ENCODE measurements around the gene CDC42EP5. TPM values are rescaled to one million over a fixed set of nuclear protein-coding genes. Genes with fewer than 3 reads are reported as not detected.

Gene CDC42EP5
- polyA plus RNA-seq, 1 of the 3 experiments (the other 2 are of a cell fraction): 13.5 TPM

DNA sequence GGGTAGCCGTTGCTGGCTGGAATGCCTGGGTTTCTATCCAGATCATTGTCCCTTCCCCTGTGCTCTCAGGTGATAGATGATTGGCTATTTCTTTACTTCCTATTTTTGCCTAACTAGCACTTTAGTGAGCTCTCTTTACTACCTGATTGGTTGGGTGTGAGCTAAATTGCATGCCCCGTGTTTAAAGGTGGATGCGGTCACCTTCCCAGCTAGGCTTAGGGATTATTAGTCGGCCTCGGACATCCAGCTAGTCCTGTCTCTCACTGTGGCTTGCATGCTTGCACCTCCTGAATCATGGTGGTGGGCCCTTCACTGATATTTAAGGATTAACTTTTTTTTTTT, 47.7 kb downstream of the CDC42EP5 start:
- no peak for DNase-seq
- Histone ChIP-seq H3K9me3 (no peaks in the 10 kb centered on the region), H3K36me3 (replicated peaks in 1 of 2; ENCODE audit: control insufficient read depth in 1 of 2, insufficient read depth in 2 of 2, low read length in 1 of 2) (no peaks in the 10 kb centered on the region), H3K4me3 (ENCODE audit: low read depth in 2 of 2, low read length in 1 of 2) (no peak overlapping the region), H3K9me2 (no peaks in the 10 kb centered on the region), H3K79me2 (ENCODE audit: insufficient read depth) (no peaks in the 10 kb centered on the region), H3K4me2 (no peak overlapping the region), H3K27me3 (ENCODE audit: insufficient read depth) (peaks cover 94% of the 10 kb centered on the region), H3K9ac (no peak overlapping the region), H2AFZ (ENCODE audit: low read depth) (no peak overlapping the region), H3K27ac (ENCODE audit: low read depth in 2 of 2, low read length in 1 of 2) (no peak overlapping the region), H4K20me1 (ENCODE audit: insufficient read depth) (no peaks in the 10 kb centered on the region), H3K4me1 (ENCODE audit: control insufficient read depth in 1 of 2, insufficient read depth in 2 of 2, low read depth in 1 of 2, low read length in 1 of 2) (peaks cover 0 to 4% of the 10 kb centered on the region in 2 experiments; a peak in 1 of 4 replicates), H3F3A (replicated peaks; ENCODE audit: insufficient read depth) (no peaks in the 10 kb centered on the region)
- POLR2A ChIA-PET: no interaction called here
- WGBS (ENCODE audit: low lambda C conversion rate): 26% methylated on average over 5 of the region's 5 CpGs
- TF ChIP-seq SMC3 (IDR thresholded peaks at IDR 0.05; ENCODE audit: low read depth, low read length) (no peak), YY1 (IDR thresholded peaks at IDR 0.05; ENCODE audit: low read depth) (no peak), ELF1 (IDR thresholded peaks at IDR 0.05) (no peak), TEAD4 (IDR thresholded peaks at IDR 0.05; ENCODE audit: borderline replicate concordance, insufficient read depth) (no peak), RXRA (IDR thresholded peaks at IDR 0.05; ENCODE audit: borderline replicate concordance, low read depth) (no peak), FOXM1 (IDR thresholded peaks at IDR 0.05; ENCODE audit: low read depth) (no peak), RAD21 (IDR thresholded peaks at IDR 0.05; ENCODE audit: low read length) (no peak), SIN3A (IDR thresholded peaks at IDR 0.05; ENCODE audit: borderline replicate concordance, low read depth, low read length) (no peak), RCOR1 (IDR thresholded peaks at IDR 0.05; ENCODE audit: low read length) (no peak), GATA2 (CRISPR knock-in tag; IDR thresholded peaks at IDR 0.05) (no peak), EP300 (IDR thresholded peaks at IDR 0.05; ENCODE audit: borderline replicate concordance in 1 of 2, low read depth in 1 of 2, low read length in 1 of 2) (no peak)
- TF ChIP-seq, protein P1, sequence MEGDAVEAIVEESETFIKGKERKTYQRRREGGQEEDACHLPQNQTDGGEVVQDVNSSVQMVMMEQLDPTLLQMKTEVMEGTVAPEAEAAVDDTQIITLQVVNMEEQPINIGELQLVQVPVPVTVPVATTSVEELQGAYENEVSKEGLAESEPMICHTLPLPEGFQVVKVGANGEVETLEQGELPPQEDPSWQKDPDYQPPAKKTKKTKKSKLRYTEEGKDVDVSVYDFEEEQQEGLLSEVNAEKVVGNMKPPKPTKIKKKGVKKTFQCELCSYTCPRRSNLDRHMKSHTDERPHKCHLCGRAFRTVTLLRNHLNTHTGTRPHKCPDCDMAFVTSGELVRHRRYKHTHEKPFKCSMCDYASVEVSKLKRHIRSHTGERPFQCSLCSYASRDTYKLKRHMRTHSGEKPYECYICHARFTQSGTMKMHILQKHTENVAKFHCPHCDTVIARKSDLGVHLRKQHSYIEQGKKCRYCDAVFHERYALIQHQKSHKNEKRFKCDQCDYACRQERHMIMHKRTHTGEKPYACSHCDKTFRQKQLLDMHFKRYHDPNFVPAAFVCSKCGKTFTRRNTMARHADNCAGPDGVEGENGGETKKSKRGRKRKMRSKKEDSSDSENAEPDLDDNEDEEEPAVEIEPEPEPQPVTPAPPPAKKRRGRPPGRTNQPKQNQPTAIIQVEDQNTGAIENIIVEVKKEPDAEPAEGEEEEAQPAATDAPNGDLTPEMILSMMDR (IDR thresholded peaks at IDR 0.05): no peak
- TF ChIP-seq, protein P2, sequence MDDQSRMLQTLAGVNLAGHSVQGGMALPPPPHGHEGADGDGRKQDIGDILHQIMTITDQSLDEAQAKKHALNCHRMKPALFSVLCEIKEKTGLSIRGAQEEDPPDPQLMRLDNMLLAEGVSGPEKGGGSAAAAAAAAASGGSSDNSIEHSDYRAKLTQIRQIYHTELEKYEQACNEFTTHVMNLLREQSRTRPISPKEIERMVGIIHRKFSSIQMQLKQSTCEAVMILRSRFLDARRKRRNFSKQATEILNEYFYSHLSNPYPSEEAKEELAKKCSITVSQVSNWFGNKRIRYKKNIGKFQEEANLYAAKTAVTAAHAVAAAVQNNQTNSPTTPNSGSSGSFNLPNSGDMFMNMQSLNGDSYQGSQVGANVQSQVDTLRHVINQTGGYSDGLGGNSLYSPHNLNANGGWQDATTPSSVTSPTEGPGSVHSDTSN (IDR thresholded peaks at IDR 0.05): no peak
- TF ChIP-seq, protein P3, sequence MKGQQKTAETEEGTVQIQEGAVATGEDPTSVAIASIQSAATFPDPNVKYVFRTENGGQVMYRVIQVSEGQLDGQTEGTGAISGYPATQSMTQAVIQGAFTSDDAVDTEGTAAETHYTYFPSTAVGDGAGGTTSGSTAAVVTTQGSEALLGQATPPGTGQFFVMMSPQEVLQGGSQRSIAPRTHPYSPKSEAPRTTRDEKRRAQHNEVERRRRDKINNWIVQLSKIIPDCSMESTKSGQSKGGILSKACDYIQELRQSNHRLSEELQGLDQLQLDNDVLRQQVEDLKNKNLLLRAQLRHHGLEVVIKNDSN (IDR thresholded peaks at IDR 0.05; ENCODE audit: borderline replicate concordance, low read depth): no peak
- CTCF ChIA-PET: interaction anchor here (1.2 to 1.5 kb wide), 2 partner anchors 9 to 35 kb away, joined by 3 to 4 read pairs; no protein-coding TSS in a partner anchor

DNA sequence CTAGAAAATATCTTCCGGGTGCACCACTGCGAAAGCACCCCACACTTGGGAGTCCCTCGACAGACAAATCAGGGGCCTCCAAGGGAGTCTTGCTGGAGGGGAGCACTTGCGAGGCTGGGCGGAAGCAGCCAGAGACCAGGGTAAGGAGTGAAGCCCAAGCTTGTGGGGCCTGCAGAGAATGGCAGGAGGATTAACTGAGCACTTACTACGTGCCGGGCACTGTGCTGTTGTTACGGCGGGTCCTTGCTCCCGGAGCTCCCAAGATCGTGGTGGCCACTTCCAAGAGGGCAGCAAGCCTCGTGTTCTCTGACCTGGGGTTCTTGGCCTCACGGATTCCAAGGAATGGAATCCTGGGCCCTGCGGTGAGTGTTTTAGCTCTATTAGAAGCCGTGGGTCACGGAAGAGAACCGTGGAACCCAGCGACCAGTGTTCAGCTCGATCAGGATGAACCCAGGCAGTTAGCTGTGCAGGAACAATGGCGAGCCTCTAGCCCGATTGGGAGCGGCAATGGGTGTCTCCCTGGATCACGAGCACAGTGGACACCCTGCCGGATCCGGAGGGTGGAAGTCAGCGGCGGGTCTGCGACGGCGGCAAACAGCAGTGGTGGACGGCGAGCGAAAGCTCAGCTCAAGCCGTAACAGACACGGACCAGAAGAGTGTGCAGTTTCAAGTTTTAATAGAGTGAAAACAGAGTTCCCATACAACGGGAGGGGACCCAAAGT, 48.3 kb downstream of the CDC42EP5 start:
- Histone ChIP-seq H3K27ac (ENCODE audit: low read depth in 2 of 2, low read length in 1 of 2) (no peak overlapping the region), H3K4me2 (no peak overlapping the region)

More for the DNA sequence above, 48.3 kb downstream of the CDC42EP5 start:
- ChIA-PET POLR2A (no interaction called here), CTCF (interaction anchor here (1.2 to 1.5 kb wide), 2 partner anchors 9 to 34 kb away, joined by 3 to 4 read pairs; no protein-coding TSS in a partner anchor)
- H3F3A ChIP-seq (replicated peaks; ENCODE audit: insufficient read depth): no peaks in the 10 kb centered on the region
- WGBS (ENCODE audit: low lambda C conversion rate): 38% methylated on average over 24 of the region's 36 CpGs
- no peaks in the 10 kb centered on the region for H3K79me2 ChIP-seq (ENCODE audit: insufficient read depth)
- no peaks in the 10 kb centered on the region for H3K9me2 ChIP-seq
- H4K20me1 ChIP-seq (ENCODE audit: insufficient read depth): no peaks in the 10 kb centered on the region
- no peak overlapping the region for H3K4me3 ChIP-seq (ENCODE audit: low read depth in 2 of 2, low read length in 1 of 2)
- H3K4me1 ChIP-seq (ENCODE audit: control insufficient read depth in 1 of 2, insufficient read depth in 2 of 2, low read depth in 1 of 2, low read length in 1 of 2): no peaks in the 10 kb centered on the region; a peak in 1 of 4 replicates
- TF ChIP-seq, protein P1 (IDR thresholded peaks at IDR 0.05): no peak
- no peak for TF ChIP-seq MXI1 (IDR thresholded peaks at IDR 0.05; ENCODE audit: low read depth, low read length)
- no peak overlapping the region for H3K9ac ChIP-seq
- no peak overlapping the region for H2AFZ ChIP-seq (ENCODE audit: low read depth)
- DNase-seq: no peak
- H3K36me3 ChIP-seq (replicated peaks in 1 of 2; ENCODE audit: control insufficient read depth in 1 of 2, insufficient read depth in 2 of 2, low read length in 1 of 2): no peaks in the 10 kb centered on the region
- no peaks in the 10 kb centered on the region for H3K9me3 ChIP-seq
- H3K27me3 ChIP-seq (ENCODE audit: insufficient read depth): peaks cover 94% of the 10 kb centered on the region
